WERI-Rb-1 (cell line): ENCODE measurements around the gene POLR1A.

Experiments
- DNase-seq: peaks from one replicate; pipeline ENCODE4 v3.0.0-alpha.2; 2020
- H3K27ac ChIP-seq: fragments of 250-450 bp; sonication (Bioruptor Pico); 2 replicates; pipeline ENCODE4 v1.5.1; 2020; ENCODE audit warnings: mild to moderate bottlenecking, moderate library complexity
- H3K27me3 ChIP-seq: fragments of 250-450 bp; sonication (Bioruptor Pico); 2 replicates; pipeline ENCODE4 v1.5.1; 2021; ENCODE audit warnings: mild to moderate bottlenecking, low read depth, moderate library complexity; ENCODE audit not compliant: insufficient read depth, severe bottlenecking
- H3K36me3 ChIP-seq: fragments of 250-450 bp; sonication (Bioruptor Pico); 2 replicates; pipeline ENCODE4 v1.5.1; 2020; ENCODE audit warnings: mild to moderate bottlenecking, moderate library complexity
- H3K4me3 ChIP-seq: 2 replicates; pipeline ENCODE4 v1.5.1; 2011; ENCODE audit warnings: low read depth, mild to moderate bottlenecking, control low read depth, low read length
- H3K9me3 ChIP-seq: fragments of 250-450 bp; sonication (Bioruptor Pico); 2 replicates; pipeline ENCODE4 v1.5.1; 2021; ENCODE audit warnings: mild to moderate bottlenecking, moderate library complexity; ENCODE audit not compliant: severe bottlenecking
- CTCF ChIP-seq: IDR thresholded peaks from 2 replicates; pipeline ENCODE4 v1.5.1; 2011; ENCODE audit warnings: low read depth, mild to moderate bottlenecking, control low read depth, inconsistent platforms, low read length

The POLR1A gene

GRCh38 chr2:86069783-86070339 is 35.8 kb downstream of the POLR1A start:
- H3K27me3 ChIP-seq, result no peaks in the 10 kb centered on the region
- DNase-seq, result no peak
- TF ChIP-seq CTCF, result no peak
- no peaks in the 10 kb centered on the region for H3K9me3 ChIP-seq
- H3K4me3 ChIP-seq, result no peak overlapping the region
- H3K36me3 ChIP-seq, result peaks cover 79% of the 10 kb centered on the region
- H3K27ac ChIP-seq, result no peak overlapping the region

GRCh38 chr2:86069091-86069685 is 36.5 kb downstream of the POLR1A start:
- peaks cover 80% of the 10 kb centered on the region for H3K36me3 ChIP-seq
- no peak overlapping the region for H3K27ac ChIP-seq
- H3K4me3 ChIP-seq, result no peak overlapping the region
- no peaks in the 10 kb centered on the region for H3K27me3 ChIP-seq
- no peak for TF ChIP-seq CTCF
- H3K9me3 ChIP-seq, result no peaks in the 10 kb centered on the region
- DNase-seq, result no peak

GRCh38 chr2:86068648-86069047 is 37.0 kb downstream of the POLR1A start:
- no peaks in the 10 kb centered on the region for H3K9me3 ChIP-seq
- no peak overlapping the region for H3K4me3 ChIP-seq
- H3K27ac ChIP-seq, result no peak overlapping the region
- H3K36me3 ChIP-seq, result peaks cover 80% of the 10 kb centered on the region
- H3K27me3 ChIP-seq, result no peaks in the 10 kb centered on the region
- no peak for DNase-seq
- TF ChIP-seq CTCF, result no peak

- no peak for DNase-seq
- Histone ChIP-seq H3K9me3 (no peaks in the 10 kb centered on the region), H3K36me3 (peaks cover 81% of the 10 kb centered on the region), H3K27ac (no peak overlapping the region), H3K27me3 (no peaks in the 10 kb centered on the region), H3K4me3 (no peak overlapping the region)
- no peak for TF ChIP-seq CTCF
Observed at GRCh38 chr2:86068136-86068588, 37.5 kb downstream of the POLR1A start.

- no peak overlapping the region for H3K27ac ChIP-seq
- H3K36me3 ChIP-seq, result peaks cover 82% of the 10 kb centered on the region
- no peak overlapping the region for H3K4me3 ChIP-seq
- DNase-seq, result no peak
- peaks cover 3% of the 10 kb centered on the region for H3K9me3 ChIP-seq
- H3K27me3 ChIP-seq, result no peaks in the 10 kb centered on the region
- no peak for TF ChIP-seq CTCF
Observed at GRCh38 chr2:86066915-86067314, 38.8 kb downstream of the POLR1A start.
